Stimulated activated CD4-positive, alpha-beta T cell treated with anti-CD3 and anti-CD28 coated beads, Interleukin-12 subunit alpha, Interleukin-12 subunit beta, amount 100 ng/mL, for 48 hours (primary cell): ENCODE measurements around the gene ENOX1.

Source experiments
- DNase-seq, 3 donors: peaks; one replicate each; pipeline ENCODE4 v3.0.0-alpha.2; 2020; ENCODE audit warnings: low read depth in 2 of 3, low spot score in 1 of 3

The ENOX1 gene

DNA sequence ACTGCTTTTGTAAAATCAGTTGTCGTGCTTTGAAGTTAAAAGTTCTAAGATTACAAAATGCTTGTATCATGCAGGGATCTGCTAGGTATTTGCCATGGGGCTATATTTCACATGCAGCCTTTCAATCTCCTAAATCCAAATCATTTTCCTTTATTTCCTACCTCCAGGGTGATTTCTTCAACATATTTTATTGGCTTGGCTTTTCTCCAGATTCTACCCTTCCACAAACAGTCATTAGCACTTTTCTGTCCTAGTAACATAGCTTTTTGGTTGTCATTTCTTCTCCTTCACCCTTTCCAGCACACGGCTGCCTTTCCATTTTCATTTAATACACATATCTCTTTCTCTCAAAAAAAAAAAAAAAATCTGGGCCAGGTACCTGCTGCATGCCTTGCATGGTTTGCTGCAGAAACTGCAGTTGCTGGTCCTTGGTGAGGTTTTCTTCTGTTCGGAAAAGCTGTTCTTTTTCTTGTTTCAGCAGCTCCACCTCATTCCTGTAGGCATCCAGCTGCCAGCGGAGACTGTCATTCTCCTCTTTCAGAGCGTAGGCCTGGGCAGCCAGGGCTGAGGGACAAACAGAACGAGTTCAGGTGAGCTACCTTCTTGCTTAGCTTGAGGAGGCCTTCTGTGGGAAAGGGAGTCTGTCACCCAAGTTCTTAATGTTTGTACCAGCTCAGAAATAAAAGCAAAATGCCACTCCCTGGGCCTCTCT lies 488.6 kb downstream of the ENOX1 start:
- no peak for DNase-seq

DNA sequence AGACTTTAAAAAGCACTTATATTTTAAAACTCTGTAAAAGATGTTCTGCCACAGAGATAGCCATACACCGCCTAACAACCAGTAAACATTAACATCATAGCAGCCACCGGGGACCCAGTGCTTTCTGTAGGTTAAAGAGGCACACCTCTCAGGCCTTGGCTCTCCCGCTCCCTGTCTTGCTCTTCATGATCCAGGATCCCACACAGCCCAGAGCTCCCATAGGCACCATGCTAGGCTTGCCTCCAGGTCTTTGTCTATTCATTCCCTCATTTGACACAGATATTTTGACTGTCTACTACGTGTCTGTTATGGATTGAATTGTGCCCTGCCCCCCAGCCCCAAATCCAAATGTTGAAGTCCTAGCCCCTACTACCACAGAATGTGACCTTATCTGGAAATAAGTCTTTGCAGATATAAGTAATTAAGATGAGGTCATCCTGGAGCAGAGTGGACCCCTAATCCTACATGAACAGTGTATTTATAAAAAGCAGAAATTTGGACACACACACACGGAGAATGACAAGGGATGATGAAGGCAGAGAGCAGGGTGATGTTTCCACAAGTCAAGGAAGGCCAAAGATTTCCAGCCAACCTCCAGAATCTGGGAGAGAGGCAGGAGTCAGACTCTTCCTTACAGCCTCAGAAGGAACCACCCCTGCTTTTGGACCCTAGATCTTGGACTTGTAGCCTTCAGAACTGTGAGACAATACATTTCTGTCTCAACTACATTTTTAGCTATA lies 490.8 kb downstream of the ENOX1 start:
- no peak for DNase-seq

DNA sequence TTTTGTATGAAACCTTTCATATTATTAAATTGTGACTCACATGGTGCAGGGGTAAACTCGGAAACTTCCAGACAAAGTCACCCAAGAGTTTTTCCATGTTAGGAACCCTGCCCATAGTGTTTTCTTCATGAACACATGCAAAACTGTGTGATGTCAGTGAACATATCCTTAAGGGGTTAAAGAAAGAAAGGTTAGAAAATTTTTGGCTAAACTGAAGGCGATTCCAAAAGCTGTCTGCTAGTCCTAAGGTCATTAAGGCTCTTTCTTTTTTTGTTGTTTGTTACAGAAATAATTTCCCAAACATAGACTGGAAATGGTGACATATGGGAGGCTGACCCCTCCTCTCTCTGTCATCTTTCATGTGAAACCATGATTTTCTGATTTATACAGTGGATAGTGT lies 491.5 kb downstream of the ENOX1 start:
- no peak for DNase-seq

DNA sequence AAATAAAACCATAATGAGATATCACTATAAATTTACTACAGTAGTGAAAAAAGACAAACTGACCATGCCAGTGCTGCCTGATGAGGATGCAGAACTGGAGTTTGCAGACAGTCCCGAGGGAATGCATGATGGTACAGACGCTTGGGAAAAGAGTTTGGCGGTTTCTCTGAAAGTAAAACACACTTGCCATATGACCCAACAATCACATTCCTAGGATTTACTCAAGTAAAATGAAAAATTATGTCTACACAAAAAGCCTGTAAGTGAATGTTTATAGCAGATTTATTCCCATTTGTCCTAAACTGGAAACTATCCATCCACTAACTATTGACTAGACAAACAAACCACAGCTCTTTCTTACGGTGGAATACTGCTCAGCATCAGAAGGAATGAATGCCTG lies 492.4 kb downstream of the ENOX1 start:
- no peak for DNase-seq

DNA sequence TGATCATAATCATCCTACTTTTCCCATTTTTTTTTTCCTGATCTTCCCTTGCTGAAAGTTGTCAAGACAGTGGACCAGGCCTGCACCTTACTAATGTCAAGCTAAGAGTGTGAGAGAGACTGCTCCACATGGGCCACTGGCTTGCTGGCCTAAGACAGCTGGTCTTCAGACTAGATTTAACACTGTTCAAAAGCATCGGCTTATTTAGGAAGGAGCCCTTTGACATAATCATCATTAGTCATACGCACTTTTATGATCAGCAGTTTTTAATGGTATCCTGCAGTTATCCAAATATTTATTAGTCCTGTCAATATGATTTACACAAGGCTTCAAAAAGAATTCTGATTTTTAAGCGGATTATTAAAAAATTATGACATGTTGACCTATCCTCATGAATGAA lies 492.8 kb downstream of the ENOX1 start:
- DNase-seq: no peak

DNA sequence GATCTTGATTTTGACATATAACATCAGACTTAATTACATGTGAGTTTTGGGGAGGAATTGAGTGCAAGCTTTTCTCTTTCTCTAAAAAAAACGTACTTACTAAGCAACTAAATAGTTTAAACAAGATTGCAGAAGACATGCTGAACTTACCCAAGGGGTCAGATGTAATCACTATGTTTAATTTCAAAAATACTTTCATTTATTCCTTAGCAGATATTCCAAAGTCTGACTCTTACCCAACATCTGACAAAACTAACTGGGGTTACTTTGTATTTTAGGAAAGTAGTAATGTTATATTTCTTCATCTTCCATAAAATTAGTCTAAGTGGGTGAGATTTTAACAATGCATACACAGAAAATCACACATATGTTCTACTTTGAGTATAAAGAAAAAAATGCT lies 493.2 kb downstream of the ENOX1 start:
- DNase-seq: no peak

DNA sequence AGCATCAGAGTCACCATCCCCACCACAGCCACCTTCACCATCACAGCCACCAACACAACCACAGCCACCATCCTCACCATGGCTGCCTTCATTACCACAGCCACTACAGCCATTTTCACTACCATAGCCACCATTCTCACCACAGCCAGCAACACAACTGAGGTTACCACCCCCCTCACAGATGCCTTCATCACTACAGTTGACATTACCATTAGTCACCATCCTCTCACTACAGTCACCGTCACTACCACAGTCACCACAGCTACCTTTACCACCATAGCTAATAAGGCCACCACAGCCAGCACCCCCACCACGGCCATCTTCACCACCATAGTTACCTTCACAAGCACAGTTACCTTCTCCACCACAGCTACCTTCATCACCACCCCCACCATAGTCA lies 493.8 kb downstream of the ENOX1 start:
- no peak for DNase-seq

DNA sequence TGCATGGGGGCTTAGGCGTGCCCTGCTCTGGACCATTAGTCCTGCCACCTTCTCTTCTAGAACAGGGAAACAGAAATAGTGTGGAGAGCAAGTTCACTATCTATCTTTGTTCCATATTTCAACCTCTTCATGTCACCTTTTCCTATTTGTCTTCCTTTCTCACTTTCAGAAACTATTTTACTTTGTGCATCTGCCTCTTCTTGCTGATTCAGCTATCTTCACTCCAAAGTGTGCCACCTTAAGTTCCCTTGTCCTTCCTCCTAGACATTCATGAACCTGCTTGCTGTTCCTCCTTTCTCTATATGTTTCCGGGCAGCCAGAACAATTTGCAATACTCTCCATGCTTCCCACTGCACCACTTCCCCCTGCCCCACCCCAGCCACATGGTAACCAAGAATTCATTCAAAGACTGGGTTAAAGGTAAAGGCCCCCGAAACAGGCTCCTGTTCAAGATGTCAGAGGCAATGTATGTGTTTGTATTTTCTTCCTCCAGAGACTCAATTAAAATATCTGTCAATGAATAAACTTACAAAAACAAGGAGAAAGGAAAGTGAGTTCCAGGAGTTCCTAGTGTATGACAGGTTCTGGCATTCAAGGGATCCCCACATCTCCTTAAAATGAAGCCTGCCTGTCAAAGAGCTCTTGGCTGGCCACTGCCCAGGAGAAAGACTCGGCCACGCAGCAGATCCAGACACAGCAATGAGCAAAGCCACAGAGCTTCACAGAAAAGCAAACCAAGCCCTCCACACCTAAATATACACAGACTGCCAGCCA lies 495.3 kb downstream of the ENOX1 start:
- no peak for DNase-seq

DNA sequence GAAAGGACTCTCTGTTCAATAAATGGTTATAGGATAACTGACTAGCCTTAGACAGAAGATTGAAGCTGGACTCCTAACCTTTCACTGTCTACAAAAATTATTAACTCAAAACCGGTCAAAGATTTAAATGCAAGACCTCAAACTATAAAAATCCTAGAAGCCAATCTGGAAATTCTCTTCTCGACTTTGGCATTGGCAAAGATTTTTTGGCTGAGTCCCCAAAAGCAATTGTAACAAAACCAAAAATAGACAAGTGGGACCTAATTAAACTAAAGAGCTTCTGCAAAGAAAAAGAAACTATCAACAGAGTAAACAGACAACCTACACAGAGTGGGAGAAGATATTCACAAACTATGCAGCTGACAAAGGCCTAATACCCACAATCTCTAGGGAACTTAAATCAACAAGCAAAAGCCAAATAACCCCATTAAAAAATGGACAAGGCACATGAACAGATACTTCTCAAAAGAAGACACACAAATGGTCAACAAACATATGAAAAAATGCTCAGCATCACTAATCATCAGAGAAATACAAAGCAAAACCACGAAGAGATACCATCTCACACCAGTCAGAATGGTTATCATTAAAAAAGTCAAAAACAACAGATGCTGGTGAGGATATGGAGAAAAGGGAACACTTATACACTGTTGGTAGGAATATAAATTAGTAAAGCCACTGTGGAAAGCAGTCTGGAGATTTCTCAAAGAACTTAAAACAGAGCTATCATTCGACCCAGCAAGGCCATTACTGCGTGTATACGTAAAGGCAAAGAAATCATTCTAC lies 497.1 kb downstream of the ENOX1 start:
- no peak for DNase-seq

DNA sequence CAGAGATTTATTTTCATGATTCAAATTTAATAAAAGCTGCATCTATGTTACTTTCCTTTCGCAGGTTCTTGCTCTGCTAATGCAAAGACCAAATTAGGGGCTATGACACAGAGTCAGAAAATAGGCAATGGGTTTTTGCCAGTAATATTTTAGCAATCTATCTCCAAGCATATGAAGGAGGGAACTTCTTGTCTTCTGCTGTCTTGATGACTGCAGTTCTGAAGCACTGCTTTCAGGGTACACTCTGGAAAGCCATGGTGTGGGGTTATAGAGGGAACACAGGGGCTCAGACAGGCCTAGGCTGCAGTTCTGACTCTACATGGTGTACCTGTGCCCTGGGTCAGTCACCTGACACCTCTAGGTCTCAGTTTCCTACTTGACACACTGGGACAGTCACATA lies 500.0 kb downstream of the ENOX1 start:
- DNase-seq: no peak

DNA sequence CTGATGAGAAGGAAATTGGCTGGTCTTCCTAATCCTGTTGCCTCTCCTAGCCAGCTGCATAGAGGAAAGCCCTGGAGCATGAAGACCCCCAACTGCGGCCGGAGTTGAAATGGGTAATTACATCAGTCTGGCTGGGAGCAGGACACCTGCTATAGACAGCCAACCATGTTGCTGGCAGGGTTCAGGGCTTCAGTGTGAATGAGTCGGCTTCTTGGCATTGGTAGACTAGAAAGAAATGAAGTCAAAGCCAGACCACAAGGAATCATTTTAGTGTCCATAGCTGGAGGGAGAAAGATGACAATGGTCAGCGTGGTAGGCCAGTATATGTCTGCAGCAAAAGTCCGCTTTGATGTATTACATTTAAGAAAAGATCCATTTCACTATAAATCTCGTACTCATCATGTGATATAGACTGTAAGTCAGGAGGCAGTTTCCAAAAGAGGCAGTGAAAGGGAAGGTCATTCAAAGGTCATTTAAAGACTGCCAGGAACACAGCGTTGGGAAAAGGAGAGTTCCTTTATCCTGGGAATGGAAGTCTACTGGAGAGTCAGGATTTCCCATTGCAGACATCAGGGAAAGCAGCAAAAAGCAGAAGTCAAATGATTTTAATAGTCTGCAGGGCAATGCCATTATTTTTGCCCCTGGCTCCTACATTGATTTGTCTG lies 500.7 kb downstream of the ENOX1 start:
- DNase-seq: no peak

DNA sequence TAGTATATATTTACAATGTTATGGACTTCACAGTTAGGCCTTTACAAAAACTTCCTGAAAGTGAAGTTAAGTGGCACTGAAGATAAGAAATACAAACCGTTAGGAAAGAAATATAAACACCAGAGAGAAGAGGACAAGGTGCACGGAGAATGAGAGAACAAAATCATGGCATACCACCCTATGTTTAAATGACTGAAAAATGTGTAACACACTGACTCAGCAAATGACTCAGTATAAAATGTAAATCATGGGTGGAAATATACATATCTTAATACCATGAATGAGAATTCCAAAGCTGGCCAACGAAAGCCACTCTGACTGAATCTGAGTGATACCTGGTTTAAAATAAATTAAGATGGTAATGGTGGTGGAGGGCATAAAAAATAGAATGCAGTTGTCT lies 502.6 kb downstream of the ENOX1 start:
- DNase-seq: no peak

DNA sequence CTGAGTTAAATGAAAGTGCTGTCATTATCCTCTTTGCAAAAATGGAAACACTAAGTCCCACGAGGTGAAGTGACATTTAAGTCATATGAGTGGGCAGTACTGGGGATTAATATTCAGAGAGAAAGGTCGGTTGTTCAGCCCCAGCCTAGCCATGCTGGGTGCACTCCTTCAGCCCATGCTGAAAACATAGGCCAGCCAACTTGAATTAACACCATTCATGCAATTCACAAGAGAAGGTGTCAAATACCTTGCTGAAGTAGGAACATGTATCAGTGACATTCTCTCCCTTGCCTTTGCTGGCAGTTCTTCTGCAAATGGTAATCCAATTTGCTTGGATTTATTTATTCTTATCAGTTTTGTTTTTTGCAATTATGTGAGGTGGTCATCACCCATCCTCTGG lies 507.1 kb downstream of the ENOX1 start:
- no peak for DNase-seq

DNA sequence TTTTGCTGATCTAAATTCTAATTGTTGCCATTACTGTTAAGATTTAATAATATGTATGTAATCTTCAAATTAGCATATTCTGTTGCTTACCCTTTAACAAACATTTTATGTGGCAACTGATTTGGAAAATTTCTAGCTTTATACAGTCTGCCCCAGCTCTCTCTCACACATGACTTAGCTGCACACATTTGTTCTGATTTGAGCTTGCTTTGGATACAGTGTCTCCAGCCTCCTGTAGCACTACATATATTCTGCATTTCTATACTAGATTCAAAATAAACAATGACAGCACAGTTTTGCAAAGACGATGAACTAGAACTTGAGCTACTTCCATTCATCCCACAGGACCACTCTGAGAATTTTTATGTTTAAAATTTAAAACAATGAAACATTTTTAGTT lies 508.6 kb downstream of the ENOX1 start:
- no peak for DNase-seq

DNA sequence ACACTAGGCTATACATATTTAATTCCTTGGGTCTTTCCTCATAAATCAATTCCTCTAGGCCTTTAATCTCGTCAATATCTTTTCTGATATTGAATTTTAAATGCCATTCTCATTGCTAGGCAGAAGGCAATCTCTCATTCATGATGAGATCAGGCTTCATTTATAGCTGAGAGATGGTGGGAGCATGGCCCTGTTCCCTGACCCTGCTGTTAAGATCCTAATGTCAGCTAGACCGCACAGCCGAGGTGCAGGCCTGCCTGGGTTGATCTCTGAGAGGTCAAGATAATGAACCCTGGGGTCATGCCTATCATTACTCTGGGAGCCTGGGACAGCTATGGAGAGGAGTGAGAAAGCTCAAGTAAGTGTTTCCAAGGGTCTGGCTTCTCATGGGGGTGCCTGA lies 509.6 kb downstream of the ENOX1 start:
- DNase-seq: no peak

DNA sequence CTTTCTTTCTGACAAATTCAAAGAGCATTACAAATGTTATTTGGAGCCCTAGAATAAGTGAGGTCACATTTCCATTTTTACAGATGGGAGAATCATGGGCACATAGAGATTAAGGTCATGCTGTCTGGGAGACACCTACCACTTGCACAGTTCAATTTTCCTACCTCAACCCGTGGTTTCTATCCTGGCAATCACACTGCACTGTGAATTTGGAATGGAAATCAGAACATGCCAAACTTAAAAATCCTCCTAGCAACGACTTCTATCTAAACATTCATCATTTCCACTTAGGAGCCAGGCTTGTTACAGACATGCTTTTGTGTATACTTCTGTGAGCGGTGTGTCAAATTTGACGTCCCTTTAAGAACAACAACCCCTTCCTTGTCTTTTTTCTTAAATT lies 511.9 kb downstream of the ENOX1 start:
- DNase-seq: no peak

DNA sequence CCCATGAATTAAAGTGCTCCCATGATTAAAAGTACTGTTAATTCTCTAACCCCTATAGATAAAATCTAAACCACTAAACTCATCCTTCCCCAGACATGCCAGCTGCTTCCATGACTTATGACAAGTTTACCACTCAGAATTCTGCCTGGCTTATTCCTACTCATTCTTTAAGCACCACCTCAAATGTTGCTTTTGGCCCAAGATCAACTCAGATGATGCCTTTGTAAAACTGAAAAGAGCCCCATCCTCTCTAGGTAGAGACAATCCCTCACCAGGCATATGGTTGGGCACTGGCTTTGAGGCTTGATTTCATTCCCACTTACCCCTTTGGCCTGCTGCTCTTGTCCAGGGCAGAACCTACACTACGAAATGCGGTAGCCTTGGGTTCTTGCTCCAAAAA lies 513.4 kb downstream of the ENOX1 start:
- no peak for DNase-seq

DNA sequence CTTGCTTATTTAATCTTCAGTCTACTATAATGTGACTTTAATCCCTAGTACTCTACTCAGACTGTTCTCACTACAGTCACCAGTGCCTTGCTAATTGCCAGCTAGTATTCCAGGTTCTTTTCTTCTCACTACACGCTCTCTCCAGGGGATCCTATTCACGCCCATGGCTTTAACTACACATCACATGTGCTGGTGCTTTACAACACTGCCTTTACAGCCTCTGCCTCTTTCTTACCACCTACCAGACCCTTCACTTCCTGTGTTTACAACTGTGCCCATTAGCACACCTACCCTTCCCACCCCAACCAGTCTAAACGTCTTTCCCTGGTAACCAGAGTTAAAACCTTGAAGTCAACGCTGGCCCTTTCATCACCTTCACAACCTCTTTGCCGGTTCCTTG lies 513.9 kb downstream of the ENOX1 start:
- DNase-seq: no peak

DNA sequence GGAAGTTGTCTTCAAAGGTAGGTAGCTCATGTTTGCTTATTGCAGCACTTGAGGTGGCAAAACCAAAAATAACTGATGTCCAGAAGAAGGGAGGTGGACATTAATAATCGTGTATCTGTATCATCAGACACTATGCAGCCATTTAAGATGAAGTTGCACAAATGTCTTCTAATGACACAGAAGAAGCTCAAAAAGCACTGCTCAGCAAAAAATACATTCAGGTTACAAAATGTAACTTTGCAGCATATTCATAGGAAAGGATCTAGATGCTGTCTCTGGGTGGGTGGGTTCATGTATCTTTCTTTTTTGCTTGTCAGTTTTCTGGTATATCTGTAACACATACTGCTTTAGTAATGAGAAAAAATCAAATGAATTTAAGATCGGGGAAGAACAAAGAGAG lies 515.6 kb downstream of the ENOX1 start:
- DNase-seq: no peak

DNA sequence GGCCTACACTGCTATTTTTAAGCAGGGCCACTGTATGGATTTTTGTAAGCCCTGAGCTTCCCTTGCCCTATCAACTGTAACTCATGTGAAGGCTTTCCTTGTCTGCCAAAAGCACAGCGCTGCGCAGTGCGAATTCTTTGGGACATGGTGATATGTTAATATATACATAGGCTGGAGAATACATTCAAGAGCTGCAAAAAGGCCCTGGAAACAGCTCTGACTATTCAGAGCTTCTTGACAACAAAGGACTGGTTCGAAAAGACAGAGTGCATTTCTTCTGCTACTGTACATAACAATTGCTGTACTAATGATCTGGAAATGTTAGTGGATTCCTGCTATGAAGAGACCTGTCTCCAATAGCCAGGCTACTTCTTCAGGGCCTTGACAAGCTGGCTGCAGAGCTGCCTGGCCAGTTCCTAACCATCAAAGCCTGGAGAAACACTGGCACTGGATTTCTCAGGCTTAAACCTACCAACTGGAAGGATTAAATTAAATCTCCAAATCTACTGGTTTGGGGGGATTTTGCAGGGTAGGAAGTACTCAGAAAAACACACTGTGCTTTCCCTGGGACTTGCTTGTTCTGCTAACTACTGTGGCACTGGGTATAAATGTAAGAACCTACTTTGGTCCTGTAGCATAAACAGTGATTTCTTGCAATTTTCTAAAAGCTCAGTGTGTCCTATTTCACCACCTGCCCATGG lies 516.5 kb downstream of the ENOX1 start:
- no peak for DNase-seq
